D721Med (cell line): ENCODE data around the gene PID1.
"Not testable (repeated sequence)": the region's sequence is repeated elsewhere in the genome, so short reads cannot be mapped to it uniquely, and the experiment has no call there.

Source experiments
- DNase-seq: peaks from one replicate; pipeline ENCODE4 v3.0.0; 2011; ENCODE audit warnings: low spot score; ENCODE audit not compliant: insufficient read length
- FAIRE-seq: peaks from 2 replicates; lab custom pipeline; 2011; peaks lifted over from hg19 to GRCh38; lab: Jason Lieb, UNC
- TF ChIP-seq, protein P1 (sequence below): IDR thresholded peaks from 2 replicates; pipeline ENCODE4 v1.5.1; 2012; ENCODE audit warnings: mild to moderate bottlenecking, control low read depth; ENCODE audit not compliant: insufficient read depth; ENCODE audit errors: missing control alignments

PID1 gene

DNA sequence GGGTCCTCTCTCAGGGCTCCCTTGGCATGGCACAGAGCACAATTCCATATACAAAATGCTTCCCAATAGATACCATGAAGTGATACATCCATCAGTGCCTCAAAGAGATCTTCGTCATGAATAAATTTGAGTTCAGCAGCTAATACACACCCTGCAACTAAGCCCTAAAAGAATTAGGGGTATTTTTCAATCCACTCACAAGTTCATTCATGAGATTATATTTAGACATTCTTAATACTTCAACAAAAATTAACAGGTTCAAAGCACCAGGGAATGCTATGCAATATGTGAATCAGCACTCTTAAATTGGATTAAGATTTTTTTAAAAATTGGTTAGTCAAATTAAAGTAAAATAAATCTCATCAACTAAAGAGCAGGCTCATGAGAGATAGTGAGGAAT, 79.7 kb downstream of the PID1 start:
- TF ChIP-seq, protein P1, sequence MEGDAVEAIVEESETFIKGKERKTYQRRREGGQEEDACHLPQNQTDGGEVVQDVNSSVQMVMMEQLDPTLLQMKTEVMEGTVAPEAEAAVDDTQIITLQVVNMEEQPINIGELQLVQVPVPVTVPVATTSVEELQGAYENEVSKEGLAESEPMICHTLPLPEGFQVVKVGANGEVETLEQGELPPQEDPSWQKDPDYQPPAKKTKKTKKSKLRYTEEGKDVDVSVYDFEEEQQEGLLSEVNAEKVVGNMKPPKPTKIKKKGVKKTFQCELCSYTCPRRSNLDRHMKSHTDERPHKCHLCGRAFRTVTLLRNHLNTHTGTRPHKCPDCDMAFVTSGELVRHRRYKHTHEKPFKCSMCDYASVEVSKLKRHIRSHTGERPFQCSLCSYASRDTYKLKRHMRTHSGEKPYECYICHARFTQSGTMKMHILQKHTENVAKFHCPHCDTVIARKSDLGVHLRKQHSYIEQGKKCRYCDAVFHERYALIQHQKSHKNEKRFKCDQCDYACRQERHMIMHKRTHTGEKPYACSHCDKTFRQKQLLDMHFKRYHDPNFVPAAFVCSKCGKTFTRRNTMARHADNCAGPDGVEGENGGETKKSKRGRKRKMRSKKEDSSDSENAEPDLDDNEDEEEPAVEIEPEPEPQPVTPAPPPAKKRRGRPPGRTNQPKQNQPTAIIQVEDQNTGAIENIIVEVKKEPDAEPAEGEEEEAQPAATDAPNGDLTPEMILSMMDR, result no peak
- no peak for FAIRE-seq
- DNase-seq, result no peak

DNA sequence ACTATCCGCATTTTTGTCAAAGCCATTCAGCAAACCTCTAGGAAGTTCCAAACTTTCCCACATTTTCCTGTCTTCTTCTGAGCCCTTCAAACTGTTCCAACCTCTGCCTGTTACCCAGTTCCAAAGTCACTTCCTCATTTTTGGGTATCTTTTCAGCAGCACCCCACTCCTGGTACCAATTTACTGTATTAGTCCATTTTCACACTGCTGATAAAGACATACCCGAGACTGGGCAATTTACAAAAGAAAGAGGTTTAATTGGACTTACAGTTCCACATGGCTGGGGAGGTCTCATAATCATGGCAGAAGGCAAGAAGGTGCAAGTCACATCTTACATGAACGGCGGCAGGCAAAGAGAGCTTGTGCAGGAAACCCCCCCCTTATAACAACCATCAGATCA, 84.0 kb downstream of the PID1 start:
- DNase-seq, FAIRE-seq: not testable (repeated sequence)

DNA sequence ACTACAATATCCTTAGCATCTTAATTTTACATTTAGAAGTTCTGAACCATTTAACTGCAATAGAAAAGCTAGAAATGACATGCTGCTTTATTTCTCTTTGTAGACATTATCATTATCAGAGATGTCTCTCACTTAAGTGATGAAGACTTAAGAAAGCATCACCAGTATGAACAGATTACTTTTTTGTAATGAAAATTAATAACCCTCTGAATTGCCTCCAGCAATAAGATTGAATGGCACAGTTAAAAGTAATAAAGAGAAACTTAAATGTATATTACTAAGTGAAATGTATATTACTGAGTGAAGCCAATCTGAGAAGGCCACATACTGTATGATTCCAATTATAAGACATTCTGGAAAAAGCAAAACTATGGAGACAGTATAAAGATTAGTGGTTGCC, 89.4 kb downstream of the PID1 start:
- no peak for FAIRE-seq
- TF ChIP-seq, protein P1, result no peak
- no peak for DNase-seq

DNA sequence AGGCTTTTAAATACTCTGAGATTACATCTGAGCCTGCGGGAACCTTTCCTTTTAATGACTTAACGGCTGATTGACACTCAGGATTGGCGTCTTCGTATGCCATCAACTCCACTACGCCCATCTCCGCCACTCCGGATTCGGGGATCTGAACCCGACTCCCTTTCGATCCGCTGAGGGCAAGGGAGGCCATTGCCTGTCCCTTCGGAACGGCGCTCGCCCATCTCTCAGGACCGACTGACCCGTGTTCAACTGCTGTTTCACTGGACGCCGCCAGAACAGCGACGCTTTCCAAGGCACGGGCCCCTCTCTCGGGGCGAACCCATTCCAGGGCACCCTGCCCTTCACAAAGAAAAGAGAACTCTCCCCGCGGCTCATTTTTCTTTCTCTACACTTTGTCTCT, 90.4 kb downstream of the PID1 start:
- no peak for DNase-seq
- TF ChIP-seq, protein P1, result no peak
- no peak for FAIRE-seq

DNA sequence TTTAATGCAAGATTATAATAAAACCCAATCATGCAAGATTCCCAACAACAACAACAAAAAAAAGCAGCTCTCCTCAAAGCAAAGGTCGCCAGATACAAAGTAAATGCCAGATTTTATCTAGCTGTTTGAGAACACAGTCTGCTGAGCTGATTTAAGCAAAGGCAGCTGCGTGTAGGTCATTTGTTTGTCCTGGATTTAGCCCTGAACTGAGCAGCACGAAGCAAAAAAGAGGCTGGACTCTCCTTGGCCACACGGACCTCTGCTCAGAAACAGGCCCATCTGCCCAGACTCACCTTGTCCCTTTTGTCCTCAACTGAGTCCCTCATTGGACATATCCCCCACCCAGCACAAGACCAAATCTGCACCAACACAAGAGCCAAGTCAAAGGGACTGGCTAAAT, 91.5 kb downstream of the PID1 start:
- FAIRE-seq (no peak), DNase-seq (no peak)
- TF ChIP-seq, protein P1, result no peak

DNA sequence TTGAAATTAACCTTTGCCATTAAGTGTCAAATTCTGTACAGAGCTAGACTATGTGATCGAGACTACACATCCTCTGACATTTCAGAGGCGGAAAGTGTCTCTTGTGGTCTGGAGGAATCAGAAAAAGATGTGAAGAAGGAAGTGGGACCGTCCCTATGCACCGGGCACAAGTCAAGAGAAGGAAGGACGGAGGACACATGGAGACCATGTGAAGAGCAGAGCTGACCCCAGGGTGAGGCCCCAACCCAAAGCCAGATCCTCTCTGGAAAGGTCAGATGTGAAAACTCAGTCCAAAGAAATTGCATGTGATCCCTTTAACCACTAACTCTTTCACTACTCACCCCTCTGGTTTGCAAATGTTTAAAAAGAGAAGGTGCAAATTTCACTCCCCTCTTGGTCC, 92.4 kb downstream of the PID1 start:
- DNase-seq (no peak), FAIRE-seq (no peak)
- TF ChIP-seq, protein P1, result no peak

DNA sequence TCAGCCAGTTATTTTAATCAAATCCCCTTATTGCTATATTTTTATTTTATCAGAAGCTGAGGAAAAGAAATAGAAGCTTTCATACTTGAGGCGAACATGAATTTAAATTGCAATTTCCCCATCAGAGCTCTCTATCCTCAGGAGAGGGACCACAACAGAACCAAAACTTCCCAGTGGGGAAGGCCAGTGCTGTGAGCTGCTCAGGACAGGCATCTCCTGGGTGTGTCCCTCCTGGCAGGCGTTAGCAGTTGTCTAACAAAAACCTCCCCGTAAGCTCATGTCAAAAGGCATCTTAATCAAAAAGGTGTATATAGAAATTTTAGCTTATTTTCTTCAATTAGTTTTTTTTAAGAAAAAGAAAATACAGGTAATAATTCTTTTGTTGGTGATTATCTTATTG, 93.0 kb downstream of the PID1 start:
- TF ChIP-seq, protein P1, result no peak
- FAIRE-seq, result no peak
- DNase-seq, result no peak

DNA sequence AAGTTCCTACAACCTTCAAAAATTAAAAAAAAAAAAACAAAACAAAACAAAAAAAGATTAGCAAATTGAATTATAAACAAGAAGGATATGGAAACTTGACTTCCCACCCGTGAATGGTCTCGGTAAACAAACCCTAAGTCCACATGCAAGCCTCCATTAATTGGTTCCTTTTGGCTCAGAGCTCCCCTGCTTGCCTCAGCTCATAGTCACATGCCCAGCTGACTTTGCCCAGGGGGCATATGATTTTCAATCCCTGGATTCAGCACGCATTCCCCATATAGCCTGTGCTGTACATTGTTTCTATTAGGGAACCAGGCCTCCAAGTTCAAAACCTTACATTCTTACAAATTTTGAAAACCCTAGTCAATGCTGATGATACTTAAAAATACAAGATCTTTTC, 95.0 kb downstream of the PID1 start:
- DNase-seq (no peak), FAIRE-seq (no peak)
- TF ChIP-seq, protein P1, result no peak
